Spleen (tissue), 7 donors: ENCODE data around the gene LRIG1.

Experiments used
- POLR2A ChIP-seq, 3 donors: fragments of 450-650 bp; IDR thresholded peaks; one replicate each; pipeline ENCODE4 v1.5.1; 2017; ENCODE audit warnings: antibody characterized with exemption in 3 of 3, mild to moderate bottlenecking in 1 of 3
- POLR2AphosphoS5 ChIP-seq, 3 donors: sonication (generic); formaldehyde crosslinking; IDR thresholded peaks; one replicate each; pipeline ENCODE4 v1.5.1; 2017; ENCODE audit warnings: antibody characterized with exemption in 3 of 3
- TF ChIP-seq, protein P1 (sequence below), 11 experiments: fragments of 200-600 bp in 7 of 11; fragments of 450-650 bp in 4 of 11; sonication (generic) in 4 of 11; IDR thresholded peaks in 8 of 11; conservative IDR thresholded peaks in 3 of 11; 1 replicate in 7 of 11; 2 replicates in 4 of 11; pipeline versions ENCODE4 v1.4.0 to v1.8.0; 2016 to 2021; ENCODE audit warnings: antibody characterized with exemption in 11 of 11, inconsistent platforms in 4 of 11, mild to moderate bottlenecking in 1 of 11
- donor health status: DM: no; HTN: no; CAD: no; lungs with moderate emphysema.
- donor health status: DM: no; HTN: no; CAD: no.
- donor health status: DM: no; HTN: no; CAD: no.

DNA sequence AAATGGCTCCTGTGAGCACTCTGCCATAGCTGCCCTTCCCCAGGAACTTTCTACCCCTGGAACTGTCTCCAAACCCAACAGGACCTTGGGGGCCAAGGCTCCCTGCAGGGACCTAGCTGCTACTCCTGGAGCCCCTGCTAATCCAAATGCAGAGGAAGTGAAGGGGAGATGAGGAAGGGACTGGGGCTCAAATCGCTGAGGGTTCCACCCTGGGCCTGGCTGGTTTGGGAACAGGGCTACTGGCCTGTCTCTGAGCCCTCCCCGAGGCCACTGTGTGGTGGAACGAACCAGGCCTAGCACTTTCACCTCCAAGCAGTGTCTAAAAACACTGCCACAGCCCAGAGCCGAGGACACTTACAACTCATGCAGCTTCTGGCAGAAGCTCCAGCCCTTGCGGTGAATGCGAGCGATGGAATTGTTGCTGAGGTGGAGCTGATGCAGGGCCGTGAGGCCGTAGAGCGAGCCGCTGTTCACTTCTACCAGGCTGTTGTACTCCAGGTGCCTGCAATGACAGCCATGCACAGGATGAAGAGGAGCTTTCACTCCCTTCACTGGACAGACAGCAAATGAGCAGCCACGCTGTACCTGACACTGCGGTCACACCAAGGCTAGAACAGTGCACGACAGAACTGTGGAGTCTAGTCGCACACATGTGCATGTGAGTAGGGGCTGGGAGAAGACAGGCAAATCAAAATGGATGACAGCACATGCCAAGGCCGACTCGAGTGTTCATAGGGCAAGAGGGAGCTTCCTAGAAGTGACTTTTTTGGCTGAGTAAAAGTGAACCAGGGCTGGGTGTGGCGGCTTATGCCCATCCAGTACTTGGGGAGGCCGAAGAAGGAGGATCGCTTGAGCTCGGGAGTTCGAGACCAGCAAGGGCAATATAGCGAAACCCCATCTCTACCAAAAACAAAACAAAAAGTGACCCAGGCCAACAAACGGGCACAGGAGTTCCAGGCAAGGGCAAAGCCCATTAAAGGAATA is 90.8 kb downstream of the LRIG1 start:
- TF ChIP-seq, protein P1, sequence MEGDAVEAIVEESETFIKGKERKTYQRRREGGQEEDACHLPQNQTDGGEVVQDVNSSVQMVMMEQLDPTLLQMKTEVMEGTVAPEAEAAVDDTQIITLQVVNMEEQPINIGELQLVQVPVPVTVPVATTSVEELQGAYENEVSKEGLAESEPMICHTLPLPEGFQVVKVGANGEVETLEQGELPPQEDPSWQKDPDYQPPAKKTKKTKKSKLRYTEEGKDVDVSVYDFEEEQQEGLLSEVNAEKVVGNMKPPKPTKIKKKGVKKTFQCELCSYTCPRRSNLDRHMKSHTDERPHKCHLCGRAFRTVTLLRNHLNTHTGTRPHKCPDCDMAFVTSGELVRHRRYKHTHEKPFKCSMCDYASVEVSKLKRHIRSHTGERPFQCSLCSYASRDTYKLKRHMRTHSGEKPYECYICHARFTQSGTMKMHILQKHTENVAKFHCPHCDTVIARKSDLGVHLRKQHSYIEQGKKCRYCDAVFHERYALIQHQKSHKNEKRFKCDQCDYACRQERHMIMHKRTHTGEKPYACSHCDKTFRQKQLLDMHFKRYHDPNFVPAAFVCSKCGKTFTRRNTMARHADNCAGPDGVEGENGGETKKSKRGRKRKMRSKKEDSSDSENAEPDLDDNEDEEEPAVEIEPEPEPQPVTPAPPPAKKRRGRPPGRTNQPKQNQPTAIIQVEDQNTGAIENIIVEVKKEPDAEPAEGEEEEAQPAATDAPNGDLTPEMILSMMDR (IDR thresholded peaks at IDR 0.05 in 8 of 11, conservative IDR thresholded peaks at IDR 0.05 in 3 of 11) = no peak
- no peak for TF ChIP-seq POLR2A (IDR thresholded peaks at IDR 0.05)
- no peak for TF ChIP-seq POLR2AphosphoS5 (IDR thresholded peaks at IDR 0.05)
